Transverse colon (tissue), 4 donors: ENCODE data around the gene CARMIL1. TPM values are rescaled to one million over a fixed set of nuclear protein-coding genes. Genes with fewer than 3 reads are reported as not detected.

ENCODE experiments used
- DNase-seq: peaks from one replicate; pipeline ENCODE4 v3.0.0-alpha.2; 2019
- H3K27ac ChIP-seq, 4 donors: fragments of 200-600 bp; sonication (generic); 2 replicates each; pipeline ENCODE4 v1.5.1; 2016 to 2018; ENCODE audit warnings: inconsistent platforms in 4 of 4
- H3K27me3 ChIP-seq: fragments of 200-600 bp; sonication (generic); 2 replicates; pipeline ENCODE4 v1.5.1; 2017; ENCODE audit warnings: inconsistent platforms
- H3K36me3 ChIP-seq, 4 donors: fragments of 200-600 bp; sonication (generic); 2 replicates each; pipeline ENCODE4 v1.5.1; 2017 to 2019; ENCODE audit warnings: inconsistent platforms in 4 of 4
- H3K4me1 ChIP-seq, 4 donors: fragments of 200-600 bp; sonication (generic); 2 replicates each; pipeline ENCODE4 v1.5.1; 2017 to 2020; ENCODE audit warnings: inconsistent platforms in 4 of 4
- H3K4me3 ChIP-seq, 4 donors: fragments of 200-600 bp; sonication (generic); 1 replicate in 1 of 4; 2 replicates in 3 of 4; pipeline versions ENCODE4 v1.5.1 to v1.6.1; 2017 to 2019; ENCODE audit warnings: inconsistent platforms in 4 of 4
- H3K9me3 ChIP-seq, 2 donors: fragments of 200-600 bp; sonication (generic); 2 replicates each; pipeline ENCODE4 v1.5.1; 2017 to 2019; ENCODE audit warnings: inconsistent platforms in 2 of 2
- EP300 ChIP-seq: sonication (generic); formaldehyde crosslinking; IDR thresholded peaks from one replicate; pipeline ENCODE4 v1.6.1; 2017; ENCODE audit warnings: antibody characterized with exemption, low read depth
- POLR2A ChIP-seq: fragments of 450-650 bp; IDR thresholded peaks from one replicate; pipeline ENCODE4 v1.6.1; 2016; ENCODE audit warnings: antibody characterized with exemption, mild to moderate bottlenecking, moderate library complexity
- POLR2AphosphoS5 ChIP-seq, 3 donors: sonication (generic); formaldehyde crosslinking; IDR thresholded peaks; one replicate each; pipeline ENCODE4 v1.6.1; 2016; ENCODE audit warnings: antibody characterized with exemption in 3 of 3
- WGBS, 2 donors: methylation state at CpG; one replicate each; pipeline ENCODE4 v1.1.5; 2018; ENCODE audit warnings: low coverage in 1 of 2; 5-methylcytosine and 5-hydroxymethylcytosine counted together
- in situ Hi-C, 4 donors: fragments of 200-750 bp; cut with MboI; loops; one replicate each; pipeline versions ENCODE4 v1.15.0 to v1.15.1; 2017; ENCODE audit warnings: low sequenced_read_pairs in 3 of 4, low pct_ligation_motif_present in 1 of 4, low pct_unique_long_range_greater_than_20kb in 1 of 4
- intact Hi-C: fragments of 100-400 bp; cut with DNase I; formaldehyde crosslinking; loops from one replicate; pipeline ENCODE4 v1.15.1; 2023; ENCODE audit warnings: low total_unique reads
- total RNA-seq, 4 donors: library from RNA; depleted of rRNA; stranded (reverse); fragments of >200 nt; gene quantifications; one replicate each; pipeline ENCODE4 v1.1.0, GENCODE V29; 2016
- TF ChIP-seq, protein P1 (sequence below), 5 experiments: fragments of 200-600 bp in 3 of 5; fragments of 450-650 bp in 2 of 5; sonication (generic) in 3 of 5; IDR thresholded peaks; 1 replicate in 2 of 5; 2 replicates in 3 of 5; pipeline ENCODE4 v1.5.1; 2016 to 2017; ENCODE audit warnings: antibody characterized with exemption in 5 of 5, inconsistent platforms in 3 of 5, mild to moderate bottlenecking in 2 of 5, moderate library complexity in 1 of 5

The CARMIL1 gene
- total RNA-seq, 4 donors from 2014 or later = 25.1 to 93.5 (median 61.0) TPM

DNA sequence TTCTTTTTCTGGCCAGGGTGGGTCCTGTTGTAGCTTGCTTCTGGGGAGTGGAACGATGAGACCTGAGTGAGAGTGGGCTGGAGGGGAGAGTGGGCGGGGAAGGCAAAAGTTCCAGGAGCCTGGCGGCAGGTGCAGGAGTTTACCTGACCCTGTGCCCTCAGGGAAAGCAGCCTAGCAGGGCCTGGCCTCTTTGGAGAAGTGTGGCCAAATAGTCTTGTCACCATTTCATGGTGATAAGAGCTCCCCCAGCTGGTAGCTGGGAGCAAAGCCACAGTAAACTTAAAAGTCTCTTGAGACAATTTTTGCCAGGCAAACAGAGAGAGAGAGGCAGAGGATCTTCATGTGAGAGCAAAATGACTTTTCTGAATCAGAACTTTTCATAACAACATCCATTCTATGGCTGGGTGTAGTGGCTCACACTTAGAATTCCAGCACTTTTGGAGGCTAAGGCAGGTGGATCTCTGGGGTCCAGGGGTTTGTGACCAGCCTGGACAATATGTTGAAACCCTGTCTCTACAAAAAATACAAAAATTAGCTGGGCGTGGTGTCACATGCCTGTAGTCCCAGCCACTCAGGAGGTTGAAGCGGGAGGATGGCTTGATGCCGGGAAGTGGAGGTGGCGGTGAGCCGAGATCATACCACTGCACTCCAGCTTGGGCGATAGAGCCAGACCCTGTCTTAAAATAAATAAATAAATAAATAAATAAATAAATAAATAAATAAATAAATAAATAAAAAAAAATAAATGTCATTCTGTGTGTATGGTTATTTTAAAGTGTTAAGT, 211.0 kb downstream of the CARMIL1 start:
- intact Hi-C loops (no loop called here), in situ Hi-C loops (loop anchor here in 1 of 4 donors (5.0 kb wide), 1 partner anchor 218 kb away; no protein-coding TSS in a partner anchor)
- H3K27ac ChIP-seq = peak overlapping the region in 1 of 4 donors; percentile 42
- DNase-seq = peak; percentile 82
- peaks cover 0 to 6% (median 2%) of the 10 kb centered on the region in 4 donors for H3K36me3 ChIP-seq
- H3K9me3 ChIP-seq = no peaks in the 10 kb centered on the region
- no peak overlapping the region for H3K4me3 ChIP-seq
- 6 to 61% methylated on average over 2 to 9 of the region's 9 CpGs for WGBS, 2 donors
- no peaks in the 10 kb centered on the region for H3K27me3 ChIP-seq
- H3K4me1 ChIP-seq = peaks cover 0 to 9% (median 0%) of the 10 kb centered on the region in 4 donors
- TF ChIP-seq, protein P1, sequence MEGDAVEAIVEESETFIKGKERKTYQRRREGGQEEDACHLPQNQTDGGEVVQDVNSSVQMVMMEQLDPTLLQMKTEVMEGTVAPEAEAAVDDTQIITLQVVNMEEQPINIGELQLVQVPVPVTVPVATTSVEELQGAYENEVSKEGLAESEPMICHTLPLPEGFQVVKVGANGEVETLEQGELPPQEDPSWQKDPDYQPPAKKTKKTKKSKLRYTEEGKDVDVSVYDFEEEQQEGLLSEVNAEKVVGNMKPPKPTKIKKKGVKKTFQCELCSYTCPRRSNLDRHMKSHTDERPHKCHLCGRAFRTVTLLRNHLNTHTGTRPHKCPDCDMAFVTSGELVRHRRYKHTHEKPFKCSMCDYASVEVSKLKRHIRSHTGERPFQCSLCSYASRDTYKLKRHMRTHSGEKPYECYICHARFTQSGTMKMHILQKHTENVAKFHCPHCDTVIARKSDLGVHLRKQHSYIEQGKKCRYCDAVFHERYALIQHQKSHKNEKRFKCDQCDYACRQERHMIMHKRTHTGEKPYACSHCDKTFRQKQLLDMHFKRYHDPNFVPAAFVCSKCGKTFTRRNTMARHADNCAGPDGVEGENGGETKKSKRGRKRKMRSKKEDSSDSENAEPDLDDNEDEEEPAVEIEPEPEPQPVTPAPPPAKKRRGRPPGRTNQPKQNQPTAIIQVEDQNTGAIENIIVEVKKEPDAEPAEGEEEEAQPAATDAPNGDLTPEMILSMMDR (IDR thresholded peaks at IDR 0.05) = peak; percentile 59 to 83 (median 80)
- TF ChIP-seq POLR2A = no peak
- TF ChIP-seq POLR2AphosphoS5 (IDR thresholded peaks at IDR 0.05) = peak in 1 of 3 donors; percentile 7
- no peak for TF ChIP-seq EP300

GRCh38 chr6:25492951-25493350, 213.8 kb downstream of the CARMIL1 start:
- intact Hi-C loops (no loop called here), in situ Hi-C loops (loop anchor here in 1 of 4 donors (5.0 kb wide), 1 partner anchor 221 kb away; no protein-coding TSS in a partner anchor)
- Histone ChIP-seq H3K9me3 (no peaks in the 10 kb centered on the region), H3K4me3 (no peak overlapping the region), H3K36me3 (peaks cover 0 to 6% (median 2%) of the 10 kb centered on the region in 4 donors), H3K4me1 (peaks cover 0 to 9% (median 0%) of the 10 kb centered on the region in 4 donors), H3K27ac (no peak overlapping the region), H3K27me3 (no peaks in the 10 kb centered on the region)
- DNase-seq = no peak
- 95 to 100% methylated on average over 3 of the region's 3 CpGs for WGBS, 2 donors
- TF ChIP-seq POLR2A = no peak
- TF ChIP-seq, protein P1 (IDR thresholded peaks at IDR 0.05) = no peak
- TF ChIP-seq POLR2AphosphoS5 (IDR thresholded peaks at IDR 0.05) = no peak
- no peak for TF ChIP-seq EP300

GRCh38 chr6:25494469-25494868, 215.3 kb downstream of the CARMIL1 start:
- Histone ChIP-seq H3K9me3 (no peaks in the 10 kb centered on the region), H3K27ac (no peak overlapping the region), H3K4me1 (peaks cover 0 to 9% (median 0%) of the 10 kb centered on the region in 4 donors), H3K27me3 (no peaks in the 10 kb centered on the region), H3K4me3 (no peak overlapping the region), H3K36me3 (peaks cover 0 to 6% (median 2%) of the 10 kb centered on the region in 4 donors)
- intact Hi-C loops = no loop called here
- 92 to 100% methylated on average over 1 of the region's 1 CpG for WGBS, 2 donors
- TF ChIP-seq EP300 = no peak
- no peak for TF ChIP-seq POLR2A
- TF ChIP-seq POLR2AphosphoS5 (IDR thresholded peaks at IDR 0.05) = no peak
- TF ChIP-seq, protein P1 (IDR thresholded peaks at IDR 0.05) = no peak
- in situ Hi-C loops = loop anchor here in 1 of 4 donors (5.0 kb wide), 1 partner anchor 222 kb away; no protein-coding TSS in a partner anchor
- DNase-seq = no peak

- 89 to 90% methylated on average over 8 of the region's 8 CpGs for WGBS, 2 donors
- DNase-seq = no peak
- Histone ChIP-seq H3K36me3 (peaks cover 0 to 6% (median 2%) of the 10 kb centered on the region in 4 donors), H3K9me3 (no peaks in the 10 kb centered on the region), H3K27ac (no peak overlapping the region), H3K27me3 (no peaks in the 10 kb centered on the region), H3K4me1 (no peaks in the 10 kb centered on the region), H3K4me3 (no peak overlapping the region)
- TF ChIP-seq, protein P1 (IDR thresholded peaks at IDR 0.05) = no peak
- TF ChIP-seq EP300 (no peak), POLR2AphosphoS5 (IDR thresholded peaks at IDR 0.05) (no peak), POLR2A (no peak)
- in situ Hi-C loops = no loop called here
- intact Hi-C loops = no loop called here
Measured at GRCh38 chr6:25497383-25498040, 218.3 kb downstream of the CARMIL1 start.
